Calu3 (cell line): ENCODE data around the gene SPIRE1. TPM values are rescaled to one million over a fixed set of nuclear protein-coding genes. Genes with fewer than 3 reads are reported as not detected.

Source experiments
- BruUV-seq: library from RNA; stranded (reverse); fragments of 400-500 nt; replicated peaks from 2 replicates; lab custom pipeline; 2021; lab: Mats Ljungman, UMichigan
- CTCF ChIA-PET: fragments of 300-600 bp; sonication (Branson Sonifier 250); formaldehyde crosslinking; loops from one replicate; lab custom pipeline; 2022; ENCODE audit warnings: antibody characterized with exemption; lab: Charles Lee
- DNase-seq: peaks from one replicate; pipeline ENCODE4 v3.0.0; 2022
- H3K27ac Mint-ChIP-seq: one replicate; pipeline ENCODE4 v1.8.0; 2022; ENCODE audit warnings: mixed read lengths; ENCODE audit not compliant: unreplicated experiment
- H3K27me3 Mint-ChIP-seq: one replicate; pipeline ENCODE4 v1.8.0; 2022; ENCODE audit warnings: mixed read lengths; ENCODE audit not compliant: unreplicated experiment
- H3K36me3 Mint-ChIP-seq: one replicate; pipeline ENCODE4 v1.8.0; 2022; ENCODE audit warnings: mild to moderate bottlenecking, moderate library complexity, mixed read lengths; ENCODE audit not compliant: insufficient read depth, unreplicated experiment
- H3K4me1 Mint-ChIP-seq: one replicate; pipeline ENCODE4 v1.8.0; 2022; ENCODE audit warnings: mild to moderate bottlenecking, low read depth, mixed read lengths; ENCODE audit not compliant: unreplicated experiment
- H3K4me3 Mint-ChIP-seq: one replicate; pipeline ENCODE4 v1.8.0; 2022; ENCODE audit warnings: mild to moderate bottlenecking, low read depth, moderate library complexity, mixed read lengths; ENCODE audit not compliant: unreplicated experiment
- H3K9me3 Mint-ChIP-seq: one replicate; pipeline ENCODE4 v1.8.0; 2022; ENCODE audit warnings: low read depth, mixed read lengths; ENCODE audit not compliant: unreplicated experiment
- intact Hi-C: fragments of 100-400 bp; cut with micrococcal nuclease; formaldehyde crosslinking; loops from one replicate; pipeline ENCODE4 v1.10.0; 2022; ENCODE audit not compliant: unreplicated experiment
- total RNA-seq: library from RNA; stranded (reverse); gene quantifications from 2 replicates; pipeline ENCODE4 v1.2.3, GENCODE V29; 2022
- TF ChIP-seq, protein P1 (sequence below): fragments of 200-600 bp; IDR thresholded peaks from one replicate; pipeline ENCODE4 v1.8.0; 2022; ENCODE audit warnings: antibody characterized with exemption; ENCODE audit not compliant: unreplicated experiment

Gene SPIRE1
- total RNA-seq, 1 experiment from 2014 or later, result 98.6 TPM

DNA sequence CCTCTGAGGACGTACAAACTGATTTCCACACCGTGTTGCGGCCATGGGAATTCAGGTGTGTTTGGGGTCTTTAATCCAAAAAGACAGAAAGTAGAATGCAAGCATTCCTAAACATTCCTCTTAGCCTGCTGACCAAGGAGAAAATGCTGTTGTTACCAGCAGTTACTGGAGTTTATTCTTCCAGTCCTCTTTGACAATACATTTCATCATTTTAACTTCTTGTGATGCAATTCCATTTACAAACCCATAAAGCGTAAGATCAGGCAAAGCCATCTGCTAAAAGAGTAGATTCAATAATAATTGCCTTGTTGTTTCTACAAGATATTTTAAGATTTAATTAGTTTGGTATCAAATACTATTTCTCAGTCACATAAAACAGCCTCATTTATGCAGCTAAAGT, 32.7 kb downstream of the SPIRE1 start:
- Mint-ChIP-seq H3K36me3 (peaks cover 27% of the 10 kb centered on the region), H3K4me3 (no peak overlapping the region), H3K4me1 (peaks cover 24% of the 10 kb centered on the region), H3K27me3 (no peaks in the 10 kb centered on the region), H3K9me3 (peaks cover 4% of the 10 kb centered on the region), H3K27ac (no peak overlapping the region)
- CTCF ChIA-PET, result no interaction called here
- no TSS peak for BruUV-seq
- TF ChIP-seq, protein P1, sequence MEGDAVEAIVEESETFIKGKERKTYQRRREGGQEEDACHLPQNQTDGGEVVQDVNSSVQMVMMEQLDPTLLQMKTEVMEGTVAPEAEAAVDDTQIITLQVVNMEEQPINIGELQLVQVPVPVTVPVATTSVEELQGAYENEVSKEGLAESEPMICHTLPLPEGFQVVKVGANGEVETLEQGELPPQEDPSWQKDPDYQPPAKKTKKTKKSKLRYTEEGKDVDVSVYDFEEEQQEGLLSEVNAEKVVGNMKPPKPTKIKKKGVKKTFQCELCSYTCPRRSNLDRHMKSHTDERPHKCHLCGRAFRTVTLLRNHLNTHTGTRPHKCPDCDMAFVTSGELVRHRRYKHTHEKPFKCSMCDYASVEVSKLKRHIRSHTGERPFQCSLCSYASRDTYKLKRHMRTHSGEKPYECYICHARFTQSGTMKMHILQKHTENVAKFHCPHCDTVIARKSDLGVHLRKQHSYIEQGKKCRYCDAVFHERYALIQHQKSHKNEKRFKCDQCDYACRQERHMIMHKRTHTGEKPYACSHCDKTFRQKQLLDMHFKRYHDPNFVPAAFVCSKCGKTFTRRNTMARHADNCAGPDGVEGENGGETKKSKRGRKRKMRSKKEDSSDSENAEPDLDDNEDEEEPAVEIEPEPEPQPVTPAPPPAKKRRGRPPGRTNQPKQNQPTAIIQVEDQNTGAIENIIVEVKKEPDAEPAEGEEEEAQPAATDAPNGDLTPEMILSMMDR, result no peak
- DNase-seq, result no peak
- intact Hi-C loops, result no loop called here

DNA sequence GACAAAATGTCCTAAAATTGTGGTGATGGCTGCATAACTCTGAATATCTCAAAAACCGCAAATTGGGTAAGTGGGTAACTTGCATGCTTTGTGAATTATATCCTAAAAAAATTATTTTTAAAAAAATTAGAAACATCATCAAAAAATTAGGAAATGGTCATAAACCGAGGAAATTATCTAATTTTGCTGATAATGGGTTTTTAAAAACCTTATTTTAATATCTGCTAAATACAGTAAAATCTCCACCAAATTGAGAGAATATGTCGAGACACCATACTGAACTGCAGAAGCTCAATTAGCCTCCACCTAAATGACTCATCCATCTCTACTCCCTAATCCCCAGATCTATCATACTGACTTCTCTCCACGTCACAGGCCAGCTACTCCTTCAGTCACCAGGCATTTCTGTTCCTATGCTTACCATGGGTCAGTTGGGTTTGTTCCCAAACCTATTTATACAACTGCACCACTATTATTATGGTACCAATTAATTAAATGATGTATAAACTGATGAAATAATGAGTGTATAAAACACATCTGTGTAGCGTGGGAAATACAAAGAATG, 36.1 kb downstream of the SPIRE1 start:
- no TSS peak for BruUV-seq
- no peaks in the 10 kb centered on the region for H3K27me3 Mint-ChIP-seq
- no peak overlapping the region for H3K27ac Mint-ChIP-seq
- H3K9me3 Mint-ChIP-seq, result peaks cover 2% of the 10 kb centered on the region
- intact Hi-C loops, result no loop called here
- CTCF ChIA-PET, result interaction anchor here (1.0 kb wide), 2 partner anchors 12 to 15 kb away, joined by 3 read pairs; no protein-coding TSS in a partner anchor
- H3K36me3 Mint-ChIP-seq, result peaks cover 15% of the 10 kb centered on the region
- no peak overlapping the region for H3K4me3 Mint-ChIP-seq
- DNase-seq, result no peak
- TF ChIP-seq, protein P1, result no peak
- peaks cover 7% of the 10 kb centered on the region for H3K4me1 Mint-ChIP-seq

DNA sequence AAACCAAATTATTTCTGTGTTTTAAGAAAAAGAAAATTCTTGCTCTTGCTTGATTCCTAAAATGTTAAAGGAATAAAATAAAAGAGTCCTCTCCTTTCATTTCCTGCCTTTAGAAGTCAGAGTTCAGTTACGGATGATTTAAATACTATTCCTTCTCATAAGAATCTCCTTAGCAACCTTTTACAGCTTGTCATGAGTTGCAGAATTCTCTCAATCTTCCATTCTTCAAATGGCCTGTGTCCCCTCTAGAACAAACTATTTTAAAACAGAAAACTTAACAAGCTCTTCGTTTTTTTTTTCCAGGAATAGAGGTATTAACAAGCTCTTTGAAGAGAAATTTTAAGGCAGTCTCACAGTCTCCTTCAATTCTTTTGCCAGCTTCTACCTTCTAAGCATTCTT, 42.2 kb downstream of the SPIRE1 start:
- intact Hi-C loops, result no loop called here
- no peaks in the 10 kb centered on the region for H3K27me3 Mint-ChIP-seq
- BruUV-seq, result no TSS peak
- CTCF ChIA-PET, result interaction anchor here (0.6 kb wide), 1 partner anchor 9 kb away, joined by 3 read pairs; no protein-coding TSS in a partner anchor
- H3K4me3 Mint-ChIP-seq, result no peak overlapping the region
- no peak for DNase-seq
- TF ChIP-seq, protein P1, result no peak
- H3K4me1 Mint-ChIP-seq, result peaks cover 36% of the 10 kb centered on the region
- peak overlapping the region; percentile 45 for H3K27ac Mint-ChIP-seq
- no peaks in the 10 kb centered on the region for H3K36me3 Mint-ChIP-seq
- no peaks in the 10 kb centered on the region for H3K9me3 Mint-ChIP-seq

DNA sequence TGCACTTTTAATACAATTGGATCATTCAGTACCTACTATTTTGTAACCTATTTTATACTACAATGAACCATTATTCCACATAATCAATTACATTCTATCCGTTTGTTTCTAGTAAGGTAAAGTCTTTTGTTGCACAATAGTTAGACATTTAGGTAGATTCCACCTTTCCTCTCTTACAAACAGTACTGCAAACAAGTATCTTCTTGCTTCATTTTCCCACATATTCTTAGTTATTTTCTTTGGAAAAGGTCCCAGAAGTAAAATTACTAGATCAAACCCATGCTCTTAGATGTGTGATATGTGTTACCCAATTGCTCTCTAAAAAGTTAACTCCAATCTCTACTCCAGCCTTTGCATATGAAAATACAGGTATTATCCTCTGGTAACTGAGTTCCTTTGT, 49.6 kb downstream of the SPIRE1 start:
- TF ChIP-seq, protein P1, result no peak
- DNase-seq, result no peak
- intact Hi-C loops, result loop anchor here (5.0 kb wide), 2 partner anchors 39 to 94 kb away; partner anchors contain the start of genes CEP76 and PSMG2
- H3K4me3 Mint-ChIP-seq, result peak overlapping the region; percentile 54
- BruUV-seq, result no TSS peak
- CTCF ChIA-PET, result interaction anchor here (1.1 to 3.5 kb wide), 3 partner anchors 8 to 68 kb away, joined by 5 to 17 read pairs (median 9); no protein-coding TSS in a partner anchor
- peaks cover 35% of the 10 kb centered on the region for H3K36me3 Mint-ChIP-seq
- H3K27me3 Mint-ChIP-seq, result no peaks in the 10 kb centered on the region
- no peaks in the 10 kb centered on the region for H3K9me3 Mint-ChIP-seq
- H3K27ac Mint-ChIP-seq, result peak overlapping the region; percentile 90
- H3K4me1 Mint-ChIP-seq, result peaks cover 87% of the 10 kb centered on the region
